SKM-1 (cell line): ENCODE results near the gene AQP6.
A peak's percentile ranks its signal among the peaks of the same experiment; 100 is the strongest.

Source experiments
- DNase-seq: peaks from one replicate; lab custom pipeline; 2025; ENCODE audit not compliant: unreplicated experiment; lab: John Stamatoyannopoulos, UW

AQP6 gene

GRCh38 chr12:50025187-50026059 lies 52.7 kb downstream of the AQP6 start, which contains the start of gene RACGAP1:
Gene RACGAP1 (minus strand): TSS chr12:50025494. CDS start chr12:50016715, 8,779 bp downstream.
- peak; percentile 36 for DNase-seq

GRCh38 chr12:50026691-50027090 lies 53.9 kb downstream of the AQP6 start:
- DNase-seq = no peak
